Measurements from ENCODE around the gene RIPOR3.

Gene RIPOR3

GRCh38 chr20:50588034-50588736 is 103.2 kb downstream of the RIPOR3 start:
- Histone ChIP-seq H3K79me2 (ENCODE audit: insufficient read depth, low read length) (no peaks in the 10 kb centered on the region), H3K9me3 (ENCODE audit: low read length) (no peaks in the 10 kb centered on the region), H3K4me1 (ENCODE audit: insufficient read depth, low read length, severe bottlenecking) (peaks cover 1% of the 10 kb centered on the region), H3K27ac (ENCODE audit: low read depth, low read length, poor library complexity, severe bottlenecking) (no peak overlapping the region), H3K9me2 (ENCODE audit: low read depth, low read length) (no peaks in the 10 kb centered on the region), H4K20me1 (ENCODE audit: insufficient read depth, low read length) (no peaks in the 10 kb centered on the region), H3K36me3 (ENCODE audit: insufficient read depth, low read length) (peaks cover 23% of the 10 kb centered on the region), H2AFZ (ENCODE audit: low read length) (no peak overlapping the region), H3K4me2 (ENCODE audit: low read length) (no peak overlapping the region), H3K4me3 (ENCODE audit: low read depth, low read length, poor library complexity, severe bottlenecking) (no peak overlapping the region), H3F3A (ENCODE audit: insufficient read depth, low read length) (no peaks in the 10 kb centered on the region), H3K27me3 (ENCODE audit: insufficient read depth, low read length) (no peaks in the 10 kb centered on the region), H3K9ac (ENCODE audit: low read length) (no peak overlapping the region)
- TF ChIP-seq CTCF (IDR thresholded peaks at IDR 0.05; ENCODE audit: low read length) (peak; percentile 98), EZH2 (IDR thresholded peaks at IDR 0.05; ENCODE audit: borderline replicate concordance, low read length) (no peak)

- no peaks in the 10 kb centered on the region for H3F3A ChIP-seq (ENCODE audit: insufficient read depth, low read length)
- peaks cover 28% of the 10 kb centered on the region for H3K36me3 ChIP-seq (ENCODE audit: insufficient read depth, low read length)
- H3K9me3 ChIP-seq (ENCODE audit: low read length) = no peaks in the 10 kb centered on the region
- peaks cover 9% of the 10 kb centered on the region for H3K4me1 ChIP-seq (ENCODE audit: insufficient read depth, low read length, severe bottlenecking)
- no peaks in the 10 kb centered on the region for H3K79me2 ChIP-seq (ENCODE audit: insufficient read depth, low read length)
- H3K4me3 ChIP-seq (ENCODE audit: low read depth, low read length, poor library complexity, severe bottlenecking) = no peak overlapping the region
- no peaks in the 10 kb centered on the region for H4K20me1 ChIP-seq (ENCODE audit: insufficient read depth, low read length)
- TF ChIP-seq EZH2 (IDR thresholded peaks at IDR 0.05; ENCODE audit: borderline replicate concordance, low read length) (no peak), CTCF (IDR thresholded peaks at IDR 0.05; ENCODE audit: low read length) (no peak)
- no peak overlapping the region for H3K9ac ChIP-seq (ENCODE audit: low read length)
- no peak overlapping the region for H3K4me2 ChIP-seq (ENCODE audit: low read length)
- no peak overlapping the region for H2AFZ ChIP-seq (ENCODE audit: low read length)
- no peak overlapping the region for H3K27ac ChIP-seq (ENCODE audit: low read depth, low read length, poor library complexity, severe bottlenecking)
- no peaks in the 10 kb centered on the region for H3K9me2 ChIP-seq (ENCODE audit: low read depth, low read length)
- no peaks in the 10 kb centered on the region for H3K27me3 ChIP-seq (ENCODE audit: insufficient read depth, low read length)
Measured at GRCh38 chr20:50587291-50587961, 103.9 kb downstream of the RIPOR3 start.

- H4K20me1 ChIP-seq (ENCODE audit: insufficient read depth, low read length) = no peaks in the 10 kb centered on the region
- H3K27ac ChIP-seq (ENCODE audit: low read depth, low read length, poor library complexity, severe bottlenecking) = no peak overlapping the region
- H2AFZ ChIP-seq (ENCODE audit: low read length) = no peak overlapping the region
- H3K27me3 ChIP-seq (ENCODE audit: insufficient read depth, low read length) = no peaks in the 10 kb centered on the region
- H3K9me2 ChIP-seq (ENCODE audit: low read depth, low read length) = no peaks in the 10 kb centered on the region
- TF ChIP-seq CTCF (IDR thresholded peaks at IDR 0.05; ENCODE audit: low read length) = no peak
- TF ChIP-seq EZH2 (IDR thresholded peaks at IDR 0.05; ENCODE audit: borderline replicate concordance, low read length) = no peak
- H3K4me1 ChIP-seq (ENCODE audit: insufficient read depth, low read length, severe bottlenecking) = peaks cover 16% of the 10 kb centered on the region
- no peak overlapping the region for H3K9ac ChIP-seq (ENCODE audit: low read length)
- H3K79me2 ChIP-seq (ENCODE audit: insufficient read depth, low read length) = no peaks in the 10 kb centered on the region
- H3K4me3 ChIP-seq (ENCODE audit: low read depth, low read length, poor library complexity, severe bottlenecking) = no peak overlapping the region
- H3K4me2 ChIP-seq (ENCODE audit: low read length) = no peak overlapping the region
- H3K9me3 ChIP-seq (ENCODE audit: low read length) = no peaks in the 10 kb centered on the region
- H3F3A ChIP-seq (ENCODE audit: insufficient read depth, low read length) = no peaks in the 10 kb centered on the region
- H3K36me3 ChIP-seq (ENCODE audit: insufficient read depth, low read length) = peaks cover 33% of the 10 kb centered on the region
Measured at GRCh38 chr20:50586531-50587232, 104.7 kb downstream of the RIPOR3 start.
